ENCODE data around the gene LCNL1. TPM values are rescaled to one million over a fixed set of nuclear protein-coding genes. Genes with fewer than 3 reads are reported as not detected.

The LCNL1 gene
- total and polyA plus RNA-seq, 10 of the 15 experiments (the other 5 are each of a cell fraction or from before 2014, with no cell fraction given) = not detected

DNA sequence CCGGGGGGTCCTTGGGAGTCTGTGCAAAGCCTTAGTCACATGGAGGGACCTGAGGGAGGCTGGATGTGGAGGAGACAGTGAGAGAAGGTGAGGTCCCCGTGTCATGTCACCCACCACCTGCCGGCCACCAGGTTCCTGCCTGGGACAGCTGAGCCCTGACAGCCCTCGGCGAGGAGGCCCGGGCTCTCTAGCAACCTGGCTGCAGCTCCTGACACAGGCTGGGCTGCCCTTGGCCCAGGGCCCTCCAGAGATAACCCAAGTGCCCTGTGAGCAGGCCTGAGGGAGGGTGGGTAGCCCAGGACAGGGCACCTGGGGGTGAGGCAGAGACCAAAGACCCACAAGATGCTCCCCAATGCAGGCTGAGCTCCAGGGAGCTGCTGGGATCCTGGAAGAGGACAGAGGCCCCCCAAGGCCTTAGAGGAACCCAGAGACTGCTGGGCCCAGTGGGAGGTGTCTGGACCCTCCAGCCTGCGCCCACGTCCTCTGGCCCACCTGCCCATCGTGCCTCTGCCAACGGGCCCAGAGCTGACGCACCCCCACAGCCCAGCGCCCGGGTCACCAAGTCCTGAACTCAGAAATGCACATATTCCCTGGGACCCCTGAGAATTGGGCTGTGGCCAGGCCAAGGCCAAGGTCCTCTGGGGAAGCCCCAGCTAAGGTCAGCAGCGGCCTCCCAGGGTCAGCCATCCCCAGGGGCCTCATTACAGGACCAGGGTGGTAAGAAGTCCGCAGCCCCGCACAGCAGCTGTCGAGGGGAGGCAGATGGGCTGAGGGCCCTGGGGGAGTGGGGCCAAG lies 14.3 kb upstream of the LCNL1 start (continued):
- TF ChIP-seq, protein P1, sequence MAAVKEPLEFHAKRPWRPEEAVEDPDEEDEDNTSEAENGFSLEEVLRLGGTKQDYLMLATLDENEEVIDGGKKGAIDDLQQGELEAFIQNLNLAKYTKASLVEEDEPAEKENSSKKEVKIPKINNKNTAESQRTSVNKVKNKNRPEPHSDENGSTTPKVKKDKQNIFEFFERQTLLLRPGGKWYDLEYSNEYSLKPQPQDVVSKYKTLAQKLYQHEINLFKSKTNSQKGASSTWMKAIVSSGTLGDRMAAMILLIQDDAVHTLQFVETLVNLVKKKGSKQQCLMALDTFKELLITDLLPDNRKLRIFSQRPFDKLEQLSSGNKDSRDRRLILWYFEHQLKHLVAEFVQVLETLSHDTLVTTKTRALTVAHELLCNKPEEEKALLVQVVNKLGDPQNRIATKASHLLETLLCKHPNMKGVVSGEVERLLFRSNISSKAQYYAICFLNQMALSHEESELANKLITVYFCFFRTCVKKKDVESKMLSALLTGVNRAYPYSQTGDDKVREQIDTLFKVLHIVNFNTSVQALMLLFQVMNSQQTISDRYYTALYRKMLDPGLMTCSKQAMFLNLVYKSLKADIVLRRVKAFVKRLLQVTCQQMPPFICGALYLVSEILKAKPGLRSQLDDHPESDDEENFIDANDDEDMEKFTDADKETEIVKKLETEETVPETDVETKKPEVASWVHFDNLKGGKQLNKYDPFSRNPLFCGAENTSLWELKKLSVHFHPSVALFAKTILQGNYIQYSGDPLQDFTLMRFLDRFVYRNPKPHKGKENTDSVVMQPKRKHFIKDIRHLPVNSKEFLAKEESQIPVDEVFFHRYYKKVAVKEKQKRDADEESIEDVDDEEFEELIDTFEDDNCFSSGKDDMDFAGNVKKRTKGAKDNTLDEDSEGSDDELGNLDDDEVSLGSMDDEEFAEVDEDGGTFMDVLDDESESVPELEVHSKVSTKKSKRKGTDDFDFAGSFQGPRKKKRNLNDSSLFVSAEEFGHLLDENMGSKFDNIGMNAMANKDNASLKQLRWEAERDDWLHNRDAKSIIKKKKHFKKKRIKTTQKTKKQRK (IDR thresholded peaks at IDR 0.05; ENCODE audit: low read depth, low read length) = no peak

DNA sequence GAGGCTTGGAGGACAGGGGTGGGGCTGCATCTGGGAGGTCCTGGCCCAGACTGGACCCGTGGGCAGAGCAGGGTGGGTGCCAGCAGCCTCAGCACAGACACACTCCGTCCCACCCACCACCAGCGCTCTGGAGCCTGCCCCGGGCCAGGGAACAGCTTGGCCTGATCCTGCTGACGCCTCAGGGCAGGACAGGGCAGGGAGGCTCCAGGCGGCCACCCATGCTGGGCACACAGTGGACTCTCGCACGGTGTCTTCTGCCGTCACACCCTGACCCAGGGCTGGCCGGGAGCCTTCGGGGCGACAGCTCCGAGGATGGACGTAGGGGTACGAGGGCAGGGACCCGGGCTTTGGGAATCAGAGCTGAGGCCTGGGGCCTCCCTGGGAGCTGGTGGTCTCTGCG lies 13.6 kb upstream of the LCNL1 start:
- H3K79me2 ChIP-seq (ENCODE audit: control insufficient read depth, insufficient read depth, low read length) = no peaks in the 10 kb centered on the region
- ATAC-seq (no peak), FAIRE-seq (no peak), DNase-seq (ENCODE audit: low read depth, low spot score) (no peak)
- no TSS peak for BruUV-seq (replicated peaks)
- H3K4me3 ChIP-seq = no peak overlapping the region
- POLR2A ChIA-PET = no interaction called here
- H3K9me3 ChIP-seq (replicated peaks; ENCODE audit: control insufficient read depth, insufficient read depth, low read length) = no peaks in the 10 kb centered on the region
- no peak overlapping the region for H3K4me2 ChIP-seq (ENCODE audit: control insufficient read depth, insufficient read depth)
- in situ Hi-C loops (cut with MboI) = no loop called here
- CTCF ChIA-PET = interaction anchor here (0.8 kb wide), 1 partner anchor 22 kb away, joined by 4 read pairs; no protein-coding TSS in a partner anchor
- RAD21 ChIA-PET (ENCODE audit: unreplicated experiment) = no interaction called here
- H2AFZ ChIP-seq (ENCODE audit: control insufficient read depth, low read depth, low read length) = no peak overlapping the region
- H3K27ac ChIP-seq (ENCODE audit: control insufficient read depth, insufficient read depth) = no peak overlapping the region
- SMC1A ChIA-PET (ENCODE audit: uncharacterized antibody, unreplicated experiment) = no interaction called here
- H3K27me3 ChIP-seq (replicated peaks in 1 of 2; ENCODE audit: control insufficient read depth in 2 of 2, insufficient read depth in 2 of 2, low read length in 1 of 2) = no peaks in the 10 kb centered on the region
- H3K4me1 ChIP-seq (ENCODE audit: control insufficient read depth, insufficient read depth, low read length) = peaks cover 7% of the 10 kb centered on the region
- H3K36me3 ChIP-seq (ENCODE audit: control insufficient read depth in 2 of 2, insufficient read depth in 2 of 2, low read length in 1 of 2) = no peaks in the 10 kb centered on the region
- WGBS (ENCODE audit: insufficient coverage, insufficient replicate concordance, low lambda C conversion rate, missing lambda C conversion rate) = 36% methylated on average over 16 of the region's 17 CpGs
- H3K9ac ChIP-seq (ENCODE audit: control insufficient read depth, insufficient read depth, low read length) = no peak overlapping the region
- no peaks in the 10 kb centered on the region; the same call in 1 of the 2 replicates for H4K20me1 ChIP-seq (ENCODE audit: control insufficient read depth, insufficient read depth)
- intact Hi-C loops (cut with micrococcal nuclease; ENCODE audit: unreplicated experiment) = no loop called here
- TF ChIP-seq ASH2L (IDR thresholded peaks at IDR 0.05; ENCODE audit: borderline replicate concordance, low read depth) = no peak
- TF ChIP-seq ZNF207 (IDR thresholded peaks at IDR 0.05; ENCODE audit: borderline replicate concordance) = no peak
- no peak for TF ChIP-seq ZBTB11 (CRISPR knock-in tag; IDR thresholded peaks at IDR 0.05)
- no peak for TF ChIP-seq TCF7 (IDR thresholded peaks at IDR 0.05; ENCODE audit: borderline replicate concordance)
- no peak for TF ChIP-seq CHD2 (IDR thresholded peaks at IDR 0.05; ENCODE audit: borderline replicate concordance, low read depth, low read length)
- TF ChIP-seq, protein P2, sequence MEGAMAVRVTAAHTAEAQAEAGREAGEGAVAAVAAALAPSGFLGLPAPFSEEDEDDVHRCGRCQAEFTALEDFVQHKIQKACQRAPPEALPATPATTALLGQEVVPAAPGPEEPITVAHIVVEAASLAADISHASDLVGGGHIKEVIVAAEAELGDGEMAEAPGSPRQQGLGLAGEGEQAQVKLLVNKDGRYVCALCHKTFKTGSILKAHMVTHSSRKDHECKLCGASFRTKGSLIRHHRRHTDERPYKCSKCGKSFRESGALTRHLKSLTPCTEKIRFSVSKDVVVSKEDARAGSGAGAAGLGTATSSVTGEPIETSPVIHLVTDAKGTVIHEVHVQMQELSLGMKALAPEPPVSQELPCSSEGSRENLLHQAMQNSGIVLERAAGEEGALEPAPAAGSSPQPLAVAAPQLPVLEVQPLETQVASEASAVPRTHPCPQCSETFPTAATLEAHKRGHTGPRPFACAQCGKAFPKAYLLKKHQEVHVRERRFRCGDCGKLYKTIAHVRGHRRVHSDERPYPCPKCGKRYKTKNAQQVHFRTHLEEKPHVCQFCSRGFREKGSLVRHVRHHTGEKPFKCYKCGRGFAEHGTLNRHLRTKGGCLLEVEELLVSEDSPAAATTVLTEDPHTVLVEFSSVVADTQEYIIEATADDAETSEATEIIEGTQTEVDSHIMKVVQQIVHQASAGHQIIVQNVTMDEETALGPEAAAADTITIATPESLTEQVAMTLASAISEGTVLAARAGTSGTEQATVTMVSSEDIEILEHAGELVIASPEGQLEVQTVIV (IDR thresholded peaks at IDR 0.05; ENCODE audit: borderline replicate concordance, partially characterized antibody) = no peak
- TF ChIP-seq, protein P3, sequence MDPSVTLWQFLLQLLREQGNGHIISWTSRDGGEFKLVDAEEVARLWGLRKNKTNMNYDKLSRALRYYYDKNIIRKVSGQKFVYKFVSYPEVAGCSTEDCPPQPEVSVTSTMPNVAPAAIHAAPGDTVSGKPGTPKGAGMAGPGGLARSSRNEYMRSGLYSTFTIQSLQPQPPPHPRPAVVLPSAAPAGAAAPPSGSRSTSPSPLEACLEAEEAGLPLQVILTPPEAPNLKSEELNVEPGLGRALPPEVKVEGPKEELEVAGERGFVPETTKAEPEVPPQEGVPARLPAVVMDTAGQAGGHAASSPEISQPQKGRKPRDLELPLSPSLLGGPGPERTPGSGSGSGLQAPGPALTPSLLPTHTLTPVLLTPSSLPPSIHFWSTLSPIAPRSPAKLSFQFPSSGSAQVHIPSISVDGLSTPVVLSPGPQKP (IDR thresholded peaks at IDR 0.05; ENCODE audit: low read depth, low read length) = no peak
- no peak for TF ChIP-seq NFYA (IDR thresholded peaks at IDR 0.05; ENCODE audit: borderline replicate concordance, low read depth, low read length)
- no peak for TF ChIP-seq CBX5 (IDR thresholded peaks at IDR 0.05; ENCODE audit: low read depth)
